GM21723 (cell line): ENCODE measurements around the gene BEST4.
A peak's percentile ranks its signal among the peaks of the same experiment; 100 is the strongest.
"Not testable (repeated sequence)": the region's sequence is repeated elsewhere in the genome, so short reads cannot be mapped to it uniquely, and the experiment has no call there.

Experiments
- ATAC-seq: cut with Tn5 transposase; IDR thresholded peaks from one replicate; pipeline ENCODE4 v1.9.1; 2021; ENCODE audit warnings: mild to moderate bottlenecking, moderate library complexity; ENCODE audit not compliant: unreplicated experiment

The BEST4 gene

DNA sequence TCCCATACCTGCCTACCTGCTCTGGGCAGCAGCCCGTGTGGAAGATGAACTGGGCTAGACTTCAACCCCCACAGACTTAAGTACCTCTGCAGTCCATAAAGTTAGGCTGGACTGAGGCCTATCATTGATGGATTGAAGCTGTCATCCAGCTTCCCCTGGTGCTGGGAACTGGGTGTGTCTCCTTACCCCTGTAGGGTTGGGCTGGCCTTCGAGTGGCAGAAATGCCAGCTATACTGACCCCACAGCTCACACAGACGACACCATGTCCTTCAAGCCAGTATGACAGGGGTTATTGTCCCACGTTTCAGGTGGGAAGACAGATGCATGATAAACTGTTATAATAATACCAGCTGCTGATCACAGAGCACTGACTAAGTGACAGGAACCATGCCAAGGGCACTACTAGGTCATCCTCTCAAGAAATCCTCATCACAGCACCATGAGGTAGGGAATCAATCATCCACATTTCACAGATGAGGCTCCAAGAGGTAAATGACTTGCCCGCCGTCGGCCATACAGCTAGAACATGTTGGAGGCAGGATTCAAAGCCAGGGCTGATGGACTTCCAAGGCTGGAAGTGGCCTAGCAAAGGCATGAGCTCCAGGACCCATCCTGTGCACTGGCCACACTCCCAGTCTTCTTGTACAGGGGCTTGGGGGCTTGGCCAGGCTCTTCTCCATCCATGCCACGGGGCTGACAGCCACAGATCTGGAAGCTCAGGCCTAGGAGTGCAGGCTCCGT is at the start of gene BEST4:
BEST4 (minus strand) TSS at position 51 of the 741 bp plus-strand sequence. CDS start 465 bp downstream, outside the sequence.
- ATAC-seq = no peak

DNA sequence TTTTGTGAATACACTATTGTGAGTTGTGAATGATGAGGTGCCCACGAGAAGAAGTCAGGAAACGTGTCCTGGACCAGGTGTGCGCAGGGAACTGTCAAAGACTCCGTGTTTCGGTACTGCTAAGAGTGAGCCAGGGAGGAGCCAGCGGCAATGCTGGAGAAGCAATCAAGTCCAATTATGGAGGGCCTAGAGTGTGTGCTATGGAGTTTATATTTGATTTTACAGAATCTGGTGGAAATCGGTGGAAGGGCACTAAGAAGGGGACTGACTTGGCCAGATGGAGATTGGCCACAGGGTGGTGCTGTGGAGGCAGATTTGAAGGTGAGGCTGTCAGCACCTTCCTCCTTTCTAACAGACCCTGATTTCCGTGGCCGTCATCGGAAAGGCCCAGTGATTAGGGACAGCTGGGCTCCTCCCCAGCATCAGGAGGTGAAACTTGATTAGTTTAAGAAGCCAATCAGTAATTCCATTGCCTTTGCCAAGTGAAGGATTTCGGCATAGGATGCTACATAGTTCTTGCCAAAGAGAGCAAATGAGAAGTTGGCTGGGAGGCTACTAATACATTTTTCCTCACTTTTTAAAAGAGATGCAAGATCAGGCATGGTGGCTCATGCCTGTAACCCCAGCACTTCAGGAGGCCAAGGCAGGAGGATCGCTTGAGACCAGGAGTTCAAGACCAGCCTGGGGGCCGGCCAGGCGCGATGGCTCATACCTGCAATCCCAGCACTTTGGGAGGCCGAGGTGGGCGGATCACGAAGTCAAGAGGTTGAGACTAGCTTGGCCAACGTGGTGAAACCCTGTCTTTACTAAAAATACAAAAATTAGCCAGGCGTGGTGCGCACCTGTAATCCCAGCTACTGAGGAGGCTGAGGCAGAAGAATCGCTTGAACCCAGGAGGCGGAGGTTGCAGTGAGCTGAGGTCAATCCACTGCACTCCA is 48.0 kb upstream of the BEST4 start:
- peak; percentile 82 for ATAC-seq

DNA sequence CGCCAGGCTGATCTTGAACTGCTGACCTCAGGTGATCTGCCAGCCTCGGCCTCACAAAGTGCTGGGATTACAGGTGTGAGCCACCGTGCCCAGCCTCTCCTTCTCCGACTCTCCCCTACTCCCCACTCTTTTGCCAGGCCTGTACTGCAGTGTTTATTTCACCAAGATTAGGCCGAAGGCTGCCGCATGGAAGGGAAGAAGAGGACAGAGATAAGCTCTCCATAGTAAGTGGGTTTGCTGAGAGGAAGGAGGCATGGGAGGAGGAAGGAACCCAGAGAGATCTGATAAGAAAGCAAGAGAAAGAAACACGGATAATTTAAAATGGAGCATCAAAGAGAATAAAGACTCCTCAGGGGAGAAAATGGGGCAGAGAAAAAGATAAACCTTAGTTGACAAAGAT is 46.4 kb upstream of the BEST4 start:
- ATAC-seq = no peak

DNA sequence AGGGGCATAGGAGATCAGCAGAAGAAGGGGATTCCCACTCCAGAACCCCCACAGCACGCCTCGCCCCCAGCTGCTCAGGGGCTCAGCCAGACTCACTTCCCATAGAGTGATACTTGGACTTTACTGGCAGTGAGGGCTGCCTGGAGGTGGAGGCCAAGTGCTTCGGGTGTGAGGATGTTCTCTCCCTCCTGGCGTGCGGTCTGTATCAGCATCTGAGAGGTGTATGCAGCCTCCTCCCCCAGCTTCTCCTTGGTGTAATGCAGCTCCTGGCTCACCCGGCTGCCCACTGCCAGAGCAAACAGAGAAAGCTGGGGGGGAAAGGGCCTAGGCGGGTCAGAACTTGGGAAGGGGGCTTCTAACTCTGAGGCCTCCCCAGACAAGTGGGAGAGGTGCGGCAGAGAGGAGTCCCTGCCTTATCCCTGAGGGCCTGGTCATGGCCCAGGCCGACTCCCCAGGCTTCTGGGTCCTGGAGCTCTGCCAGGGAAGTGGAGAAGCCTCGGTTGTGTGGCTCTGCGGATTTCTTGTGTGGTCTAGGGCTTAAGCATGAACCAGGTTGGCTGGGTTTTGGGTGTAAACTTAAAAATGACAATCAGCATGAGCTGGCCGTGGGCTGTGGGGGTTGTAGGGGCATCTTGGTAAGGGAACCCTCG is 44.2 kb upstream of the BEST4 start:
- no peak for ATAC-seq

DNA sequence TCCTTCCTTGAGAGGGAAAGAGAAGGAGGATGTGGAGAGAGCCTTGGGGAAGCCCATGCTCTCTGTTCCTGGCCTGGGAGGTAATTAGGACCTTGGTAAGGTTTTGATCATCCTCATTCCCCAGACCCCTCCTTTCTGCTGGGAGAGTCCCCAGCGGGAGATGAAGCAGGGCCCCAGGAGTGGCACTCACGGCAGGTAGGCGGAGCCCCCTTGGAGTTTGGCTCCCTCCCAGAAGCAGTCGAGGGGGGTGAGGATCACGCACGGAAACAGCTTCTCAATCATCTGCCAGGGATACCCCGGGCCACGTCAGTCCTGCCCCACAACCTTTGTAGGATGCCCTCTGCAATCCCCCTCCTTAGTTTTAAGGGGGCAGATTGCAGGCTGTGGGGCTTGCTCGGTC is 43.5 kb upstream of the BEST4 start:
- no peak for ATAC-seq

DNA sequence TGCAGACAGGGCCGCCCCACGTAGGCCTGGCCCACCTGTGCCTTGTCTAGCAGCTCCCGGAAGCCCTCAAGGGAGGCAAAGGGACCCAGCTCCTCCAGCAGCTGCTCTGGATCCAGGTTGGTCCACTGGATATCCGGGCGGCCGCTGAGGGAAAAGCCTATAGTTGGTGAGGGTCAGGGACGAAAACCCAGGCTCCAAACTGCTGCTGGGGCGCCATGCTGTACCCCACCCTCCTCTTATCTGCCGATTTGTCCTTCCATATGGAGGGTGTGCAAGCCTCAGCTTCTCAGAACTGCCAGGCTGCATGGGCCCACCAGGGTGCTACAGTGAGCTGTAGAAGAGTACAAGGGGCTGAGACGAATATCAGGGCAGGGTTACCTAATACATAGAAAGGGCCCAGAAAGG is 42.9 kb upstream of the BEST4 start:
- ATAC-seq = no peak

DNA sequence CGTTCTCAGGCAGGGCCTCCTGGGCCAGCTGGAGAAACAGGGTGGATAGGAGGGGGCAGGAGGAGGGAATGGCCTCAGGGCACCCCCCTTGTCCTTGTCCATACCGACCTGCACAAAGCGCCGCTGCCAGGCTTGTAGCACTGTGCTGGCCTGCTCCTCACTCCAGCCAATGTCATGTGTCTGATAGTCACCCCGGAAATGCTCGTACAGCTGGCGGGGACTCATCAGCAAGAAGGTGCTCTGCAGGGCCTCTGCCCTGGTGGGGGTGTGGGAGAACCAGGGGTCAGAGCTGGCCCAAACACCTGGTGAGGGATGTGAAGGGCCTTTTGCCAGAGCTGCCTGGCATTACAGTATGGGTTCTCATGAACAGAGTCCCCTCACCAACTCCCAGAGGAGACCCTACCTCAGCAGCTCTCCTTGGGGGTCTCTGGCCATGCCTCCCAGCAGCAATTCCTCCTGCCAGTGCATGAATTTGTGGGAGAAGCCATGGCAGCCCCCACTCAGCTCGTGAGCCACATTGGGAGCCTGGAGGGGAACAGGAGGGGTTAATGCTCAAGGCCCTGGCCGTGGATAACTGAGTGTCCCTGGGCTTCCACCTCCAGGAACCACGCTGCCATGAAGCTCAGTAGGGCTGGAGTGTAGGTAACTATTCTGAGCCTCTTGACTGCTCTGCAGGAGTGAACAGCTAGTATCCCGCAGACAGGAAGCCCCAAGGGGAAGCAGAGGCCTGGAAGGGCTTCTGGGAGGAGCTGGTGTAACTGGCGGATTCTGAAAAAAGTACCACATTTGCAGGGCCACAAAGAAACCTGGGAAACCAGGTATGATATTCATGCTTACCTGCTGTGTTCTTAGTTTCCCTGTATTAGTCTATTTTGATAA is 41.8 kb upstream of the BEST4 start:
- no peak for ATAC-seq

DNA sequence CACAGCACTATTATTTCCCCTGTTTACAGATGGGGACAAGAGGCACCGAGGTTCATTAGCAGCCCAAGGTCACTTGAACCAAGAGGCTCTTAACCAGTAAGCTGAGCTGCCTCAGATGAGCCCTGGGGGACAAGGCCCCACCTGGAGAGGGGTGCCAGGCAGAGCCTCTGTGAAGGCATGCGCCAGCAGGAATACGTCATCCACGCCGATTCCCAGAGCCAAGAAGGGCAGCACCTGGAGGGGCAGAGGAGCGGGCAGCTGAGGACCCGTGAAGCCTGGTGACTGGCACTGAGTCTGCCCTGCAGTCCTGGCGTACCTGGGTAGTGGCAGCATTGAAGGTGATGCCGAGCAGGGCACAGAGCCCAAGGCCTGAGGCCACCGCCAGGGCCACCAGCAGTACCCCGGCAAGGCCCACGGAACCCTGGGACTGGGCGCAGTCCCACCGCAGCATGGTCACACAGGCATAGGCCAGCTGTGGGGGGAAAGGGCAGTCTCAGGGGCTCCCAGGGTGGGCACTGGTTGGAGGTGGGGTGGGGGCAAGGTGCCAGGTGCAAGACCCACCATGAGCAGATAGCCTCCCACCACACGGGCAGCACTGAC is 41.0 kb upstream of the BEST4 start:
- no peak for ATAC-seq

DNA sequence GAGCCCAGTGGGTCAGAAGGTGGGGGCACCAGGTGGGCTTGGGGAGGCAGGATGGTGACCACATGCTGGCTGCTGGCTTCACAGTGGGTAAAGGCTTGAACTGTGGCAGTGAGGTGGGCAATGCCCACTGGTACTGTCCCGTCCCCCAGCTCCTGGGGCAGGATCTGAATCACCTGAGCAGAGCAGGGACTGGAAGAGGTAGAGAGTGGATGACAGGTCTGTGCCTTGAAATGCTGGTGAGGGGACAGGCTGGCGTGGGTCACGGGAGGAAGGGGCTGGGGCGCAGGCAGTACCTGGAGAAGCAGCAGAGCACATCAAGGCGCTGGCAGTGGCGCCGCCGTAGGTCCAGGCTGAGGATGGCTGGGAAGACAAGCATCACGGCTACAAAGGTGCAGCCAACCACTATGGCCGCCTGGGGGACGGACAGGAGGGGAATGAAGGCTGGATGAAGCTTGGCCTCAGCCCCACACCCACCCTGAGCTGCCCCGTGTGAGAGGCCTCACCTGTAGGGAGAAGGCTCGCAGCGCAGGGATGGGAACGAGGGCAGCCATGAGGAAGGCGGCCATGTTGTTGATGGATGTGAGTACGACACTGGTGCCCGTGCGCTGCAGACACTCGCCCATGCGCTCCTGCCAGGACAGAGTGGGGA is 40.2 kb upstream of the BEST4 start:
- ATAC-seq = no peak

DNA sequence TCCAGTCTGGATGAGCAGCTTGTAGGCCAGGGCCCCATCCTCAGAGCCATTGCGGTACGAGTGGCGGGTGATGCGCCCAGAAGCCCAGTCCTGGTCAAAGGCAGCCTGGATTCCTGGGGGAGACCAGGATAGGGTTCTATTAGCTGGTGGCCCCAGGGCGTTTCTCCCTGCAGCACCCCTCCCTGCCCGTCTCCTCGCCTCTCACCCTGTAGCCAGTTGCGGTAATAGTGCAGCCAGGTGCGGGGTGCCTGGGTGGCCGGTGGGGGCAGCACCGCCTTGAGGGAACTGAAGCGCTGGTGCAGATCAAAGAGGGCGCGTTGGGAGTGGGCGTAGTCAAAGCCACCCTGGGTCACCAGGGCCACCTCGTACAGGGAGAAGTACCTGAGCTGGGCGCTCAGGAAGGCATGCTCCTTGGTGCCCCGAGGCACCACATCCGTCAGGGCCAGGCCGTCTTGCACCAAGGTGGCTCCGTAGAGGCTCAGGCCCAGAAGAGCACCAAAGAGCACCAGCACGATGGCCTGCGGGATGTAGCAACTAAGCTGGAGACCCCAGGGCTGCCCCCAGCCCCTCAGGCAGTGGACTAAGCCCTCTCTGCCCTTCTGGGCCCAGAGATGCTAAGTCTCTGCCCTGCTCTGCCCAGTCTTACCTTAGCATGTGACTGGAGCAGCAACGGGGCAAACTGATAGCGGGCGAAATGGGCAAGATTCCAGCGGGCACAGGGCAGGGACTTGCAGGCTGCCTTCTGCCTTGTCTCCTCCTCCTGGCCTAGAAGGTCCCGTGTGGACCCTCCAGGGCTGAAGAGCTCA is 39.4 kb upstream of the BEST4 start:
- no peak for ATAC-seq

DNA sequence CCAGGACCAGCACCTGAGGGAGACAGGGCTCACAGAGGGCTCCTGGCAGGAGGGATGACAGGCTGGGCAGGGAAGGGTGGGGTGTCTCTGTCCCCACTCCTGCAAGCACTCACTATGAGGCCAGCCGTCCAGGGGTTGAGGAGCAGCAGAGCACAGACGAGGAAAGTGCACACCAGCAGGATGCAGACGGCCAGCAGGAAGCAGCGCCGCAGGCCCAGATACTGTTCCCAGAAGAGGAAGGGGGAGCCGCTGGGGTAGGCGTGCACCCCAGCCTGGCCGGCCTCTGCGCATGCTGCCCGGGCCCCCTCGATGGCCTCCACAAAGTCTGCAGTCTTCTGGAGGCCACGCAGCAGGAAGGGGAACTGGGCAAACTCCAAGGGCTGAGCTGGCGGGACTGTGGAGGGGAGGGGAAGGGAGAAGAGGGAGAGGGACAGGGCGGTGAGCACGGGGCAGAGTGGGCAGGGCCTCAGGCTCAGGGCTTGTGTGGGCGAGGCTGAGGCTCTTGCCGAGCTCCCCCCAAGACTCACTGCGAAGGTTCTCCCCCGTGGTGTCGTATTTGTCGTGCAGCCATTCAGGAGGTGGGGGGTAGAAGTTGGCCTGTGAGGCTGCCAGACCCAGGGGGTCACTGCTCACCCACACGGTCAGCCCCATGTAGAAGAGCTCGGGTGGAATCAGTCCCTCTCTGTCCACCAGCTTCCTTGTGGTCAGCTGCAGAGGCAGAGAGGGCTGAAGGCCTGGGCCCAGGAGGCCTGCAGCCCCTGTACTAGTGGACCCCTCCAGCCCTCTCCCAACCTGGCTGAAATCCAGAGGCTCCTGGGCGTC is 38.6 kb upstream of the BEST4 start:
- ATAC-seq = no peak

DNA sequence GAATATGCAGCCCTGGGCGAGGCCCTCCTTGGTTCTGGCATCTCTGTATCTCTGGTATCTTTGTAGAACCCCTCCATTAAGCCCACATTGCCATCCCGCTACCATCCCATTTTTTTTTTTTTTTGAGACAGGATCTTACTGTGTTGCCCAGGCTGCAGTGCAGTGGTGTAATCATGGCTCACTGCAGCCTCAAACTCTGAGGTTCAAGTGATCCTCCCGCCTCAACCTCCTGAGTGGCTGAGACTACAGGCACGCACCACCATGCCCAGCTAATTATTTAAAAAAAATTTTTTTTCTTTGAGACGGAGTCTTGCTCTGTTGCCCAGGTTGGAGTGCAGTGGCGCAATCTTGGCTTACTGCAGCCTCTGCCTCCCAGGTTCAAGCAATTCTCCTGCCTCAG is 36.4 kb upstream of the BEST4 start:
- not testable (repeated sequence) for ATAC-seq

DNA sequence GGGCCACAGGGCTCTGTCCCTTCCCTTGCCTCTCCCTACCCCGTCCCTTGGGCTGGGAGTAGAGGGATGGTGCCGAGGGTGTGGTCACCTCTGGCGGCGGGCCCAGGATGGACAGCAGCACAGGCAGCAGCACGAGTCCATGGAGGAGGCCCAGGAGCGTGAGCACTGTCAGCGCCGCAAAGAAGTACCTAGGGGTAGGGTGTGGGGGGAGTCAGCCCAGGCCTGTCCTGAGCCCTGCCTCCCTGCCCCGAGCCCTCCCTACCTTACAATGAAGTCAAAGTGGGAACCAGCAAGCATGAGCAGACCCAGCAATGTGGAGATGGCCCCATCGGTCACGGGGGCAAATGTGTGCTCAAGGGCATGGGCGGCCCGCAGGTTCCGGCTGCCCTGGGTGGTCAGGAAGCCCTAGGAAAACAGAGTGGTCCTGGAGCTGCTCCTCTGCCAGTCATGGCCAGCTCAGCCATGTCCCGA is 35.0 kb upstream of the BEST4 start:
- no peak for ATAC-seq

DNA sequence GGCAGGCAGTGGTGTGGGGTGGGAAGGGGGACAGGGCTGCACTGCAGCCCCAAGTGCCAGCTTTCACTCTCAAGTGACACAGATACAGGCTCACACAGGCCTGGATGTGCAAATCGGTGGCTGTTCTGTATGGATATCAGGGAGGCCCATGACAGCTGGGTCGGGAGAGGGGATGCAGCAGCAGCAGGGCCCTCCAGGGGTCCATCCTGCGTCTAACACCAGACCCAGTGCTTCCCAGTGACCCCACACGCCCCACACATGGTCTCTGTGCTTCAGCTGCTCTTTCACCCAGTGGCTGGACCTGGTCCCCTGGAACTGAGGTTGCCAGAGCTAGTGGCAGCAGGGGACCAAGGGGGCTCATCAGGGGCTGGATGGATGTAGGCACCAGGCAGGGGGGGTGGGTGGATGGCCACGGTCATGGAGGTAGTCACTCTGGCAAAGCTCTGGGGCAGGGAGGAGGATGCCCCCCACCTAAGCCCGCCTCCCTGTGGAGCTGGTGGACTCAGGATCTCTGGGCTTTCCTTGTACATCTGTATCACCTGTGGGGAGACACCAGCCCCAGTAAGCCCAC is 34.2 kb upstream of the BEST4 start:
- no peak for ATAC-seq

DNA sequence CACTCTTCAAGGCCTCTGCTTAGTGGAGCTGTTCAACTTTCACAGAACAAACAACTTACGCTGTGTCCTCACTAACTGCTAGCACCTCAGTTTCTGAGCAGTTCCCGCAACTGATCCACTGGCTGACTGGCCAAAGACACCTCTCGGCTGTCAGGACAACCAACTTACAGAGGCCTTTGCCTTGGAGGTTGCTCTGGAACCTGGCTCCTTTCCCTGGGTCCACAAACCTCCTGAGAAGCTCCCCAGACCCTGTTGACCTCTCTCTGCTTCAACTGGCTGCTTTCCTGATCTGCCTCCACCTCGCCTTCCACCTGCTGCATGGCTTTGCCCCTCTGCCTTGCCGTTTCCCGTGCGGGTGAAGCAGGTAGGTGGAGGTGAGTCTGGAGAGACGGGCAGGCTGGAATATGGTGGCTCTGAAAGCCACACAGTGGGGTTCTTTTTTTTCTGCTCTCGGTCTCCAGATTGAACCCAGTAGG is 33.3 kb upstream of the BEST4 start:
- ATAC-seq = no peak

DNA sequence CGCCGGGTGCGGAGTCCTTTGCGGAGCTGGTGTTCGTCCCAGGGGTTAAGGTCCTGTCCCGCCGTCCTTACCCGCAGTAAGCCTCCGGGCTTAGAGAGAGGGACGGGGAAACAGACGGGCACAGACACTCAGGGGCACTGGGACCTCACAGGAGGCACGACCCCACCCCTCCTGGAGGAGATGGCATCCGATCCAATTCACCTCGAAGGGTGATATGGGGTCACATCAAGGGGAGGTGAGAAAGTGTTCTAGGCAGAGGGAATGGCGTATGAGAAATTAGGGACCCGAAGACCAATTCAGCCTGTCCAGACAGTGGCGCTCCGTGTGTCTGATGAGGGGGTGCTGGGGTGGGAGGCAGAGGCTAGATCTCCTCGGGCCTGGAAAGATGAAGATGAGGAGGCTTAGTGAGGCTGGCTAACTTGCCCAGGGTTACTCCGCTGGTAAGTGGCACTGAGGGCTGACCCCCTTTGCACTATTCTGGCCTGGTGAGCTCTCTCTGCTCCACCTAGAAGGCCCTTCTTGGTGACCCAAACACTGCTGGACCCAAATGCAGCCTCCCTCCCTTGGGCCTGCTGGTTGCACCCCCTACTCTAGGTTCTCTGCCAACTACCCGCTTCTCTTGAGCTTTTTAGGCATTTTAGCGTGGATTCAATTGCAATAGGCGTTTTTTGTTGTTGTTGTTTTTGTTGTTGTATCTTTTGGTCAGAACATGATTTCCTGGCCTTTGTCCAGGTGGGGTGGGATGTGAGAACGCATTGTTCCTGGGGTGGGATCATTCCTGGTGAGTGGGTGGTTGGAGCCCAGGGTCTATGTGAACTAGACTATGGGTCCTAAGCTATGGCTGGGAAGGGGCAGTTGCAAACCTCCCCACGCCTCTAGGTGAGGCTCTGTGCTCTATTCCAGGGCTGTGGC is 32.6 kb upstream of the BEST4 start:
- no peak for ATAC-seq
